CD4-positive, alpha-beta T cell treated with Interleukin-1 beta for 1 hour (primary cell): Measurements from ENCODE around the gene CIZ1.

ENCODE experiments used
- DNase-seq, 2 donors: peaks; one replicate each; pipeline ENCODE4 v3.0.0-alpha.2; 2020 to 2022

CIZ1 gene

GRCh38 chr9:128123451-128124080 is 67.8 kb downstream of the CIZ1 start:
- no peak for DNase-seq

- DNase-seq, result no peak
Observed at GRCh38 chr9:128122809-128123175, 68.6 kb downstream of the CIZ1 start.

GRCh38 chr9:128121924-128122808 is 69.2 kb downstream of the CIZ1 start:
- DNase-seq, result no peak

GRCh38 chr9:128121466-128121810 is 69.9 kb downstream of the CIZ1 start:
- no peak for DNase-seq

GRCh38 chr9:128120741-128121465 is 70.5 kb downstream of the CIZ1 start:
- DNase-seq, result no peak

GRCh38 chr9:128120061-128120740 is 71.2 kb downstream of the CIZ1 start:
- DNase-seq, result no peak

GRCh38 chr9:128118971-128119665 is 72.3 kb downstream of the CIZ1 start:
- DNase-seq, result no peak

GRCh38 chr9:128118472-128118857 is 72.9 kb downstream of the CIZ1 start:
- no peak for DNase-seq

GRCh38 chr9:128117613-128118471 is 73.5 kb downstream of the CIZ1 start:
- DNase-seq, result peak; percentile 91 to 94

- DNase-seq, result no peak
Observed at GRCh38 chr9:128116104-128117083, 75.0 kb downstream of the CIZ1 start.
